NCI-H1930 (cell line): Measurements from ENCODE around the gene LRP11.
"Not testable (repeated sequence)": the region's sequence is repeated elsewhere in the genome, so short reads cannot be mapped to it uniquely, and the experiment has no call there.

Experiments used
- DNase-seq, 2 experiments: peaks; one replicate each; lab custom pipeline; 2025; lab: John Stamatoyannopoulos, UW

The LRP11 gene

GRCh38 chr6:149869275-149869892 lies 5.2 kb upstream of the LRP11 start:
- no peak for DNase-seq

- DNase-seq = no peak
Measured at GRCh38 chr6:149867876-149868640, 3.9 kb upstream of the LRP11 start.

DNA sequence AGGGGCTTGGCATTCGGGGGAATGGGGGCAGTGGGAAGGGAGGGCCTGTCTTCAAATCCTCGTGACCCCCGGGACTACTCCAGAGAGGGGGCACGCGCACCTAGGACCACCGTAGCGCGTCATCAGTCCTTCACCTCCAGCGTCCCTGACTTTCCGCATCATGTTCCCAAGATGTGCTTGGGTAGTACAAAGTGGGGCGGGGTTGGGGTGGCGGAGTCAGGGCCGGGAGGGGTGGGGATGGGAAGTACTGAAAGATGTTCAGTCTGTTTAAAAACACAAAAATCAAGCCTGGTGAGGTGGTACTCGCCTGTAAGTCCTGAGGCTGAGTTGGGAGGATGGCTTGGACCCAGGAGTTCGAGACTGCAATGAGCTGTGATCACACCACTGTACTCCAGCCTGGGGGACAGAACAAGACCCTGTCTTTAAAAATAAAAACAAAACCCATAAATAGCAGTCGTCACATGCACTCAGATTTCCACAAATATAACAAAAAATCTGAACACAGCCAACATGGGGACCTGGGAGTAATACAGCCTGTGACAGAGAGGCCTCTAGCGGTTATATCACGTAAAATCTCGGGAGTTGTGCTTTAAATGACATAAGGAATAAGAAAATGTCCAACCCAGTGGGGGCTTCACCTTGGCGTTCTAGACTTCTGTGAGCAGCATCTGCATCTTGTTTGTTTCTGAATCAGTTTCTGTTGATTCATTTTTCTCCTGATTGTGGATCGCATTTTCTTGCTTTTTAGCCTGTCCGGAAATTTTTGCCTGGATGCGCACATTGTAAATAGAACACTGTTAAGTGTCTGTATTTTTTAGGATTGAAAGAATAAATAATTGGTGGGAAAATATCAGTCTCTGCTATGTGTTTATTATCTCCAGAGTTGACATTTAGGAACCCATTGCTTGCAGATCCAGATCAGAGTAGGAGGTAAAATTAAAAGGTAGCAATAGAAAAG lies 698 bp upstream of the LRP11 start:
- peak; percentile 46 to 47 for DNase-seq

DNA sequence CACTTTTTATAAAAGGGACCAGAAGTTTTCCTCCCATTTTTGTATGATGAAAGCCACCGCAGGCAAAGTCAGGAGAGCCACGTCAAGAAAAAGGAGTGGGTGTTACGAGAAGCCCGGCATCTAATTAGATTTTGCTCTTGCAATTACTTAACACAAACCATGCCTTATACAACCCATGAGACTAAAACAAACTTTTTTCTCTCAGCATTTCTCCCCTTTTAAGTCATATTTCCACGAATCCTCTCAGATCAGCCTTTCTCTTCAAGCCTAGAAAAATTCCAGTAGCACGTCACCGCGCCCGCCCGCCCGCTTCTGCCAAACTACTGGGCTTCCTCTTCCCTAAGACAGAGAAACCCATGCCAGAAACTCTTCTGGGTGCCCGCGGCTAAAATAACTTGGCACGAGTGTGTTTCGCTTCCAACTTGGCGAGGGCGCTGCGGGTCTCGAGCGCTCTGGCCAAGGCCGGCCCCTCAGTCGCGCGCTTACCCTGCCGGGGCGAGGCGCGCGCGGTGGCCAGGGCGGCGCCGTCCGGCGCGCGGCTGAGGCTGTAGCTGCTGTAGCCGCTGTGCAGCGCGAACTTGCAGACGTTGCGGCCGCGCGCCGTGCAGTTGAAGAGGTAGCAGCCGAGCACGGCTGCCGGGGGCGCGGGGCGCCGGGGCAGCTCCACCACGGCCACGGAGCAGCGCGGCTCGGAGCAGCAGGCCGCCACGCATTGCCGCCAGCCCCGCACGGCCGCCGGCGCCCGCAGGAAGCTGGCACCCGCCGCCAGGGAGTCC lies 1.0 kb downstream of the LRP11 start:
- DNase-seq = peak in 1 of 2 experiments; percentile 54

GRCh38 chr6:149862424-149862738 lies 1.8 kb downstream of the LRP11 start:
- DNase-seq = not testable (repeated sequence)

DNA sequence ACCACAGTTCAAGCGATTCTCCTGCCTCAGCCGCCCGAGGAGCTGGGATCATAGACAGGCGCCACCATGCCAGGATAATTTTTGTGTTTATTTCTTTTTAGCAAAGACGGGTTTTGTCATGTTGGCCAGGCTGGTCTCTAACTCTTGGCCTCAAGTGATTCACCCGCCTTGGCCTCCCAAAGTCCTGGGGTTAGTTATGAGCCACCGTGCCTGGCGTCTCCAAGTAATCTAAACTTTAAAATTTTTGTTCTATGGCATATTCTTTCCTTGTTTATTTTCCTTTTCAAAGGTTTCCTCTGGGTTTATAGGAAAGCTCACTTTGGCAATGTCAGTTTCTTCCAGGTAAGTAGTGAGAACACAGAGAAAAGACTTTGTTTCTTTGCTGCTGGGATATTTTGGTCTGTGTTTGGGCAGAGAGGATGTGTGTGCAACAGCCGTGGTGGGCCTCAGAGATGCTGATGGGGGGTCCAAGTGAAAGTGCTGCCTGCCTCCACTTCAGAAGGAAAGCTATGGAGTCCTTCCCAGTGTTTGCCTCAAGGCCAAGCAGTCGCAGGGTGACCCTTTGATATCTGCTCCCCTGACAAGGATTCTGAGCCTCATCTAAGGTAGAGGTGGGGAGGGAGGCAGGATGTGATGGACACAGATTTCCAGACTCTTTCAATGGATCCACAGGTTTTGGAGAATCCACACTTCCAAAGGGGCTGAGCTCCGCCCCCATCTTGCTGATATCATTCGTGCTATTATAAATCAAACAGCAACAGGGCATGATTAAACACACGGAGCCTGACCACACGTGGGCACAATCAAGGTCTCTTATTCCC lies 2.3 kb downstream of the LRP11 start:
- no peak for DNase-seq

GRCh38 chr6:149860834-149861602 lies 3.1 kb downstream of the LRP11 start:
- no peak for DNase-seq

GRCh38 chr6:149860513-149860833 lies 3.7 kb downstream of the LRP11 start:
- no peak for DNase-seq

GRCh38 chr6:149859938-149860337 lies 4.2 kb downstream of the LRP11 start:
- DNase-seq = no peak

- DNase-seq = no peak
Measured at GRCh38 chr6:149859368-149859767, 4.8 kb downstream of the LRP11 start.

GRCh38 chr6:149857541-149857940 lies 6.6 kb downstream of the LRP11 start:
- no peak for DNase-seq

DNA sequence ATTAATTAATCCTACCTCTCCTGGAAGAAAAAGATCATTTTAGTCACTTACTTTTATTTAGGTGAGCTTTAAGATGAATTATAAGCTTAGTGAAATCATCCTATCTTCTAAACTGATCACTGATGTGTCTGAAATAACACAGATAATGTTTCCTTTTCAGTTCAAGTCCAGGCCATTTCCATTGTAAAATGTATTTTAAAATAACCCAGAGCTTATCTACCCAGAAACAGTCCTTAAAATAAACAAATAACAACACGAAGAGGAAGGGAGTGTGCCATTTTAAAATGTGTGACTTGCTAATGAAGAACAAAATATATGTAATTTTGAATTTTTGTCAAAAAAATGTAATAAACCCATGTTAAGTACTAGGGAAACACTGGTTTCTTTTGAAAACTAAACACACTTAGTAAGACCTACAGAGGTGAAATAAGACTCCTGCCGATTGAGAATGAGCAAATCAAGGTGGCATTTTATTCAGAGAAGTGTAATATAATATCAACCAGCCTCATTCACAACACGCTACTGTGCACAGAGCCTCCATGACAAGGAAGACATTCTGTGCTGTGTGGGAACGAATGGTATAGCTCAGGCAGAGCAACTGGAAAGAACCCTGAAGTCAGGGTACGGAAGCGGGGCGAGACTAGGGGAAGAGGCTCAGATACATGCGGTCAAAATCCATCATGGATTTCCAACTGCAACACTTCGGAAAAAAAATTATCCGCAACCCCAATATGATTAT lies 7.7 kb downstream of the LRP11 start:
- DNase-seq = no peak

- no peak for DNase-seq
Measured at GRCh38 chr6:149855741-149856140, 8.4 kb downstream of the LRP11 start.

GRCh38 chr6:149855040-149855654 lies 9.0 kb downstream of the LRP11 start:
- DNase-seq = no peak

DNA sequence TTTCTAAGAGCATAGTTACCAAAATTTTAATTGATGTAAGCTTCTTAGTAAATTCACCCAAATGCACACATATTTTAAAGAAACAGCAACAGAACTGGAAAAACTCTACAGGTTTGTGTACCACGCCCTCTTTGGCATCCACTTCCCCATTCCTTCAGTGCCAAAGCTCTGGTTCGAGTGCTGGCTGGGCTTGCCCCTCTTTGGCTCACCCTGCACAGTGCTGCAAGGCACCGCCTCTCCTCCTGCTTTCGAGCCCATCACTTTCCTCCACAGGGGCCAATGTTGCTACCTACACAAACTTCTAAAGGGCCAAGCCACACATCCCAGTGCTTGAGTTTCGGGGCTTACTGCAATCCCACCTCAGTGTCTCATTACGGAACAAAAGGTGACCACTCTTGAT lies 9.6 kb downstream of the LRP11 start:
- DNase-seq = no peak

GRCh38 chr6:149854017-149854416 lies 10.1 kb downstream of the LRP11 start:
- DNase-seq = not testable (repeated sequence)

- no peak for DNase-seq
Measured at GRCh38 chr6:149852881-149853280, 11.3 kb downstream of the LRP11 start.

- no peak for DNase-seq
Measured at GRCh38 chr6:149852180-149852579, 12.0 kb downstream of the LRP11 start.

DNA sequence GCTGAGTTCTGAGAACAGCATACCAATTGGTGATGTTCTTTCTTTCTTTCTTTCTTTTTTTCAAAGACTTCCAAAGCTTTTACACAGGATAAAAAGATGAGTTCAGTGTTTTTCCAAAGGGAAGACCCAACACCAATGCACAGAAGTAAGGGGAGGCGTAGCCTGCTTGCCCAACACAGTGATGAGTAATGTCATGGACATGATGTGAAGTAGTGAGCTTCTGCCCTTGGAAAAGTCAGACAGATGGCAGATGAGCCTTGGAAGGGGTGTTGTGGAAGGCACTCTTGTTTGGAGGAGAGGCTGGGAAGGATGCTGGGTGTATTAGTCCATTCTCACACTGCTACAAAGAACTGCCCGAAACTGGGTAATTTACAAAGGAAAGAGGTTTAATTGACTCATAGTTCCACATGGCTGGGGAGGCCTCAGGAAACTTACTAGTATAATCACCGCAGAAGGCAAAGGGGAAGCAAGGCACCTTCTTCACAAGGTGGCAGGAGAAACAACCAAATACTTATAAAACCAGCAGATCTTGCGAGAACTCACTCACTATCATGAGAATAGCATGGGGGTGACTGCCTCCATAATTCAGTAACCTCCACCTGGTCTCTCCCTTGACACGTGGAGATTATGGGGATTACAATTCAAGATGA lies 12.6 kb downstream of the LRP11 start:
- no peak for DNase-seq
